Neural cell (in vitro differentiated cells): Measurements from ENCODE around the gene LPIN2.

ENCODE experiments used
- REST ChIP-seq: IDR thresholded peaks from 2 replicates; pipeline ENCODE4 v1.6.1; 2012; ENCODE audit warnings: borderline replicate concordance
- TF ChIP-seq, protein P1 (sequence below): fragments of 450-650 bp; IDR thresholded peaks from 2 replicates; pipeline ENCODE4 v1.5.1; 2014; ENCODE audit warnings: antibody characterized with exemption, mild to moderate bottlenecking, moderate library complexity; ENCODE audit not compliant: poor library complexity, severe bottlenecking

DNA sequence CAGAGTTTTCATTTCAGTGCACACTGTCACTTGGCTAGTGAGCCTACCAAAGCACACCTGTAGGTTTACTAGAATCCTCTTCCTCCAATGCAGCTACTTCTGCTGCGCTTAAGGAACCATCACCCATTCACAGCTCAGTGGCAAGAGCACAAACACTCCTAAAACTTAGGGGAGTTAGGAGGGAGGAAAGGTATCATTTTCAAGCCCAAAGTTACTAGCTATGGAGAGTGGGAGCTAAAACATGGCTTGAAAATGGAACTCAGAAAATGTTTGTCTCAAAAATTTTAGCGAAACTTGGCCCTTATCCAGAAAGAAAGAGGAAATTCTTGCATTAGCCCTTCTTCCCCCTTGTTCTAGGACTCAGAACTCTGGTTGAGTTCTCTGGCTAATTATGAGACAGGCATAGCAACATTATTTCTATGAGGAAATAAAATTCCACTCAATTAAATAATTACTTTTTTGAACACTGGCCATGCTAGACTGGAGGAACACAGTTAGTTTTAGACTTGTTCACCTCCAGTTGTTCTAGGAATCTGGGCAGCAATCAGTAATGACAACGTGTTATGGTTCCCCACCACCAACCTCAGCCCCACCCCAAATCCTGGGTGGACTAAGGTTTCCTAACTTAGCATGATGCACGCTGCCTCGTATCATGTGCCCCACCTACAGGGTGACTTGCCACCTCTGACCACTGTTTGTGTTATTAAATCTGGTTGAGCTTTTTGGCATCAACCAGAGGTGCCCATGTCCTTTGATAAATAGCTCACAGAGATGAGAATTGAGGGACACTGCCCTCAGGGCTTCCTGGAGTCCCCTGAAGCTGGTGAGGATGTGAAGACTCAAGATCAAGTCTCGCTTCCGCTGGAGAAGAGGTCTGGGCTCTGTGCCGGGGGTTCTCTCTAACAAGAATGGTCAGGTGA, 32.8 kb downstream of the LPIN2 start:
- TF ChIP-seq, protein P1, sequence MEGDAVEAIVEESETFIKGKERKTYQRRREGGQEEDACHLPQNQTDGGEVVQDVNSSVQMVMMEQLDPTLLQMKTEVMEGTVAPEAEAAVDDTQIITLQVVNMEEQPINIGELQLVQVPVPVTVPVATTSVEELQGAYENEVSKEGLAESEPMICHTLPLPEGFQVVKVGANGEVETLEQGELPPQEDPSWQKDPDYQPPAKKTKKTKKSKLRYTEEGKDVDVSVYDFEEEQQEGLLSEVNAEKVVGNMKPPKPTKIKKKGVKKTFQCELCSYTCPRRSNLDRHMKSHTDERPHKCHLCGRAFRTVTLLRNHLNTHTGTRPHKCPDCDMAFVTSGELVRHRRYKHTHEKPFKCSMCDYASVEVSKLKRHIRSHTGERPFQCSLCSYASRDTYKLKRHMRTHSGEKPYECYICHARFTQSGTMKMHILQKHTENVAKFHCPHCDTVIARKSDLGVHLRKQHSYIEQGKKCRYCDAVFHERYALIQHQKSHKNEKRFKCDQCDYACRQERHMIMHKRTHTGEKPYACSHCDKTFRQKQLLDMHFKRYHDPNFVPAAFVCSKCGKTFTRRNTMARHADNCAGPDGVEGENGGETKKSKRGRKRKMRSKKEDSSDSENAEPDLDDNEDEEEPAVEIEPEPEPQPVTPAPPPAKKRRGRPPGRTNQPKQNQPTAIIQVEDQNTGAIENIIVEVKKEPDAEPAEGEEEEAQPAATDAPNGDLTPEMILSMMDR = no peak
- TF ChIP-seq REST = no peak
